ENCODE data around the gene SCUBE3. TPM values are rescaled to one million over a fixed set of nuclear protein-coding genes. Genes with fewer than 3 reads are reported as not detected.

Gene SCUBE3
- total RNA-seq, 1 experiment from 2014 or later = 0.05 TPM

DNA sequence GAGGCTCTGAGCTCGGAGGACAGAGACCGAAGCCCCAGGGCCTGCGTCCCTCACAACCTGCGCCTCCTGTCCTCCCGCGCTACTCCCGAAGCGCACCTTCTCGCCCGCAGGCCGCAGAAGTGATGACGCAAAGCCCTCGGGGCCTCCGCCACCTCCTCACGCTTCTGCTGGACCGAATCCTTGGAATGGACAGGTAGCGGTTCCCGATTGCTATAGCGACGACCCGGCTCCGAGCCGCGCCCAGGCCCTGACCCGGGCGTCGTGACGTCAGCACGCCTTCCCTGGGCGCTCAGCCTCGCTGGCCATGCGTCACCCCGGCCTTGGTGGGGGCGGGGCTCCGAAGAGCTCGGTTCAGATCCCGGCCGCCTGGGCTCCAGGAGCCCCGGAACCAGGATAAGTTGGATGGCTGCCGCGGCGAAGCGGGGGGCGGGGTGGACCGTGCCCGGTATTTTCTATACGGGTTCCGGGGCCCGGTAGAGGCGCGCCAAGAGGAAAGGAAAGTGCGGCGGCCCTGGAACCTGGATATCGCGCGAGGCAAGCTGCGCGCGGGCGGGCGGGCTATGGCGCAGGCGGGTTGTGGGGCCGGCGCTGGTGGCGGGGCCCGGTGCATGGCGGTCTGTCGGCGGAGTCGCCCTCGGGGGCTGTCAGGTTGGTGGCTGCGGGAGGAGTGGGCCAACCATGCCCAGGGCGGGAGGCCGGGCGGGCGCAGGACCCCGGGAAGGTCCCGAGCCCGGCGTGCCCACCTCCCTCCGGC is 45.6 kb downstream of the SCUBE3 start, which contains the start of gene ZNF76:
TSS of gene ZNF76 (plus strand) at position 542 of the 754 bp plus-strand sequence. CDS start 21,417 bp downstream, outside the sequence.
- H3K79me2 ChIP-seq (ENCODE audit: insufficient read depth, low read length) = peaks cover 41% of the 10 kb centered on the region
- intact Hi-C loops (cut with micrococcal nuclease) = no loop called here
- no TSS peak for BruUV-seq (replicated peaks)
- peak within 1 kb of the TSS; percentile 86 for H3K9ac ChIP-seq (ENCODE audit: low read length)
- ChIA-PET CTCF (interaction anchor here (0.5 to 1.2 kb wide), 5 partner anchors 19 to 478 kb away, joined by 3 to 4 read pairs (median 3); partner anchors contain the start of gene ARMC12), RAD21 (ENCODE audit: low non-redundant PET in 1 of 2, low total read pairs in 2 of 2, uncharacterized antibody in 2 of 2, unreplicated experiment in 2 of 2) (interaction anchor here in 1 of 2 experiments (0.5 kb wide), 1 partner anchor 193 kb away, joined by 4 read pairs; the partner anchor contains the start of gene FANCE), POLR2A (interaction anchor here (1.1 kb wide), 1 partner anchor 9 kb away, joined by 4 read pairs; no protein-coding TSS in a partner anchor)
- peaks cover 20 to 40% of the 10 kb centered on the region in 2 experiments for H3K4me1 ChIP-seq (ENCODE audit: control insufficient read depth in 1 of 2, insufficient read depth in 2 of 2, low read length in 2 of 2)
- H2AFZ ChIP-seq (ENCODE audit: low read depth, low read length, poor library complexity, severe bottlenecking) = no peak within 1 kb of the TSS
- H4K20me1 ChIP-seq (ENCODE audit: insufficient read depth) = no peaks in the 10 kb centered on the region
- peak within 1 kb of the TSS; percentile 95 for H3K4me2 ChIP-seq (ENCODE audit: low read length)
- H3K9me2 ChIP-seq (ENCODE audit: insufficient read depth) = no peaks in the 10 kb centered on the region
- peak within 1 kb of the TSS; percentile 81 for H3K27ac ChIP-seq (ENCODE audit: low read depth, low read length)
- H3K9me3 ChIP-seq (ENCODE audit: control insufficient read depth in 1 of 2, insufficient read depth in 1 of 2, low read depth in 1 of 2, low read length in 2 of 2) = no peaks in the 10 kb centered on the region
- peak; percentile 94 for ATAC-seq
- peak; percentile 95 for DNase-seq (ENCODE audit: low read depth, low spot score)
- H3K27me3 ChIP-seq (ENCODE audit: insufficient read depth, low read length) = no peaks in the 10 kb centered on the region
- no peaks in the 10 kb centered on the region for H3K36me3 ChIP-seq (ENCODE audit: control insufficient read depth in 1 of 2, insufficient read depth in 2 of 2, low read length in 2 of 2)
- H3K4me3 ChIP-seq (replicated peaks in 1 of 2; ENCODE audit: low read depth in 1 of 2, low read length in 2 of 2) = peak within 1 kb of the TSS; percentile 68 to 77
- TF ChIP-seq FOSL1 (IDR thresholded peaks at IDR 0.05; ENCODE audit: low read depth) = peak; percentile 61; the same call in 1 of the 2 replicates
- TF ChIP-seq, protein P1, sequence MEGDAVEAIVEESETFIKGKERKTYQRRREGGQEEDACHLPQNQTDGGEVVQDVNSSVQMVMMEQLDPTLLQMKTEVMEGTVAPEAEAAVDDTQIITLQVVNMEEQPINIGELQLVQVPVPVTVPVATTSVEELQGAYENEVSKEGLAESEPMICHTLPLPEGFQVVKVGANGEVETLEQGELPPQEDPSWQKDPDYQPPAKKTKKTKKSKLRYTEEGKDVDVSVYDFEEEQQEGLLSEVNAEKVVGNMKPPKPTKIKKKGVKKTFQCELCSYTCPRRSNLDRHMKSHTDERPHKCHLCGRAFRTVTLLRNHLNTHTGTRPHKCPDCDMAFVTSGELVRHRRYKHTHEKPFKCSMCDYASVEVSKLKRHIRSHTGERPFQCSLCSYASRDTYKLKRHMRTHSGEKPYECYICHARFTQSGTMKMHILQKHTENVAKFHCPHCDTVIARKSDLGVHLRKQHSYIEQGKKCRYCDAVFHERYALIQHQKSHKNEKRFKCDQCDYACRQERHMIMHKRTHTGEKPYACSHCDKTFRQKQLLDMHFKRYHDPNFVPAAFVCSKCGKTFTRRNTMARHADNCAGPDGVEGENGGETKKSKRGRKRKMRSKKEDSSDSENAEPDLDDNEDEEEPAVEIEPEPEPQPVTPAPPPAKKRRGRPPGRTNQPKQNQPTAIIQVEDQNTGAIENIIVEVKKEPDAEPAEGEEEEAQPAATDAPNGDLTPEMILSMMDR (IDR thresholded peaks at IDR 0.05 in 2 of 3, conservative IDR thresholded peaks at IDR 0.05 in 1 of 3; ENCODE audit: borderline replicate concordance in 1 of 3, insufficient read depth in 1 of 3, low read depth in 2 of 3, low read length in 2 of 3) = no peak
- TF ChIP-seq, protein P2, sequence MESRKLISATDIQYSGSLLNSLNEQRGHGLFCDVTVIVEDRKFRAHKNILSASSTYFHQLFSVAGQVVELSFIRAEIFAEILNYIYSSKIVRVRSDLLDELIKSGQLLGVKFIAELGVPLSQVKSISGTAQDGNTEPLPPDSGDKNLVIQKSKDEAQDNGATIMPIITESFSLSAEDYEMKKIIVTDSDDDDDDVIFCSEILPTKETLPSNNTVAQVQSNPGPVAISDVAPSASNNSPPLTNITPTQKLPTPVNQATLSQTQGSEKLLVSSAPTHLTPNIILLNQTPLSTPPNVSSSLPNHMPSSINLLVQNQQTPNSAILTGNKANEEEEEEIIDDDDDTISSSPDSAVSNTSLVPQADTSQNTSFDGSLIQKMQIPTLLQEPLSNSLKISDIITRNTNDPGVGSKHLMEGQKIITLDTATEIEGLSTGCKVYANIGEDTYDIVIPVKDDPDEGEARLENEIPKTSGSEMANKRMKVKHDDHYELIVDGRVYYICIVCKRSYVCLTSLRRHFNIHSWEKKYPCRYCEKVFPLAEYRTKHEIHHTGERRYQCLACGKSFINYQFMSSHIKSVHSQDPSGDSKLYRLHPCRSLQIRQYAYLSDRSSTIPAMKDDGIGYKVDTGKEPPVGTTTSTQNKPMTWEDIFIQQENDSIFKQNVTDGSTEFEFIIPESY (IDR thresholded peaks at IDR 0.05; ENCODE audit: extremely low read depth, insufficient replicate concordance, low read length) = peak; percentile 16
- TF ChIP-seq SRF (IDR thresholded peaks at IDR 0.05; ENCODE audit: low read depth) = peak; percentile 95
- peak; percentile 98 for TF ChIP-seq SIN3A (IDR thresholded peaks at IDR 0.05; ENCODE audit: low read depth)
- TF ChIP-seq POLR2A (IDR thresholded peaks at IDR 0.05; ENCODE audit: borderline replicate concordance, extremely low read depth, insufficient read depth, insufficient read length) = no peak
- TF ChIP-seq ZFX (IDR thresholded peaks at IDR 0.05) = peak; percentile 56; the same call in 1 of the 2 replicates
- TF ChIP-seq TCF7L2 (IDR thresholded peaks at IDR 0.05; ENCODE audit: borderline replicate concordance, extremely low read depth, insufficient read depth, insufficient read length) = peak; percentile 88
- TF ChIP-seq CEBPB (IDR thresholded peaks at IDR 0.05; ENCODE audit: low read depth) = no peak; the same call in 1 of the 2 replicates
- peak; percentile 82 for TF ChIP-seq CBX3 (IDR thresholded peaks at IDR 0.05; ENCODE audit: low read depth)
- peak; percentile 93 for TF ChIP-seq EGR1 (IDR thresholded peaks at IDR 0.05; ENCODE audit: low read depth)
- TF ChIP-seq JUND (IDR thresholded peaks at IDR 0.05) = no peak; the same call in 1 of the 2 replicates
- no peak; the same call in 1 of the 2 replicates for TF ChIP-seq ELF1 (IDR thresholded peaks at IDR 0.05; ENCODE audit: borderline replicate concordance, low read depth)
- TF ChIP-seq RAD21 (IDR thresholded peaks at IDR 0.05; ENCODE audit: low read depth) = no peak
- peak; percentile 53 for TF ChIP-seq POLR2AphosphoS5 (IDR thresholded peaks at IDR 0.05; ENCODE audit: low read depth, low read length)
- TF ChIP-seq, protein P3, sequence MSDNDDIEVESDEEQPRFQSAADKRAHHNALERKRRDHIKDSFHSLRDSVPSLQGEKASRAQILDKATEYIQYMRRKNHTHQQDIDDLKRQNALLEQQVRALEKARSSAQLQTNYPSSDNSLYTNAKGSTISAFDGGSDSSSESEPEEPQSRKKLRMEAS (IDR thresholded peaks at IDR 0.05) = peak; percentile 86
- TF ChIP-seq, protein P4, sequence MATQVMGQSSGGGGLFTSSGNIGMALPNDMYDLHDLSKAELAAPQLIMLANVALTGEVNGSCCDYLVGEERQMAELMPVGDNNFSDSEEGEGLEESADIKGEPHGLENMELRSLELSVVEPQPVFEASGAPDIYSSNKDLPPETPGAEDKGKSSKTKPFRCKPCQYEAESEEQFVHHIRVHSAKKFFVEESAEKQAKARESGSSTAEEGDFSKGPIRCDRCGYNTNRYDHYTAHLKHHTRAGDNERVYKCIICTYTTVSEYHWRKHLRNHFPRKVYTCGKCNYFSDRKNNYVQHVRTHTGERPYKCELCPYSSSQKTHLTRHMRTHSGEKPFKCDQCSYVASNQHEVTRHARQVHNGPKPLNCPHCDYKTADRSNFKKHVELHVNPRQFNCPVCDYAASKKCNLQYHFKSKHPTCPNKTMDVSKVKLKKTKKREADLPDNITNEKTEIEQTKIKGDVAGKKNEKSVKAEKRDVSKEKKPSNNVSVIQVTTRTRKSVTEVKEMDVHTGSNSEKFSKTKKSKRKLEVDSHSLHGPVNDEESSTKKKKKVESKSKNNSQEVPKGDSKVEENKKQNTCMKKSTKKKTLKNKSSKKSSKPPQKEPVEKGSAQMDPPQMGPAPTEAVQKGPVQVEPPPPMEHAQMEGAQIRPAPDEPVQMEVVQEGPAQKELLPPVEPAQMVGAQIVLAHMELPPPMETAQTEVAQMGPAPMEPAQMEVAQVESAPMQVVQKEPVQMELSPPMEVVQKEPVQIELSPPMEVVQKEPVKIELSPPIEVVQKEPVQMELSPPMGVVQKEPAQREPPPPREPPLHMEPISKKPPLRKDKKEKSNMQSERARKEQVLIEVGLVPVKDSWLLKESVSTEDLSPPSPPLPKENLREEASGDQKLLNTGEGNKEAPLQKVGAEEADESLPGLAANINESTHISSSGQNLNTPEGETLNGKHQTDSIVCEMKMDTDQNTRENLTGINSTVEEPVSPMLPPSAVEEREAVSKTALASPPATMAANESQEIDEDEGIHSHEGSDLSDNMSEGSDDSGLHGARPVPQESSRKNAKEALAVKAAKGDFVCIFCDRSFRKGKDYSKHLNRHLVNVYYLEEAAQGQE (IDR thresholded peaks at IDR 0.05; ENCODE audit: low read depth) = no peak
- TF ChIP-seq ZNF274 (IDR thresholded peaks at IDR 0.05; ENCODE audit: low read depth, low read length) = no peak
- TF ChIP-seq, protein P5, sequence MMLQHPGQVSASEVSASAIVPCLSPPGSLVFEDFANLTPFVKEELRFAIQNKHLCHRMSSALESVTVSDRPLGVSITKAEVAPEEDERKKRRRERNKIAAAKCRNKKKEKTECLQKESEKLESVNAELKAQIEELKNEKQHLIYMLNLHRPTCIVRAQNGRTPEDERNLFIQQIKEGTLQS (IDR thresholded peaks at IDR 0.05) = no peak

Data from HCT116 (cell line).